ENCODE measurements around the gene FGF19. TPM values are rescaled to one million over a fixed set of nuclear protein-coding genes. Genes with fewer than 3 reads are reported as not detected.

FGF19 gene
- total RNA-seq, 1 experiment from 2014 or later, result 7.4 TPM

DNA sequence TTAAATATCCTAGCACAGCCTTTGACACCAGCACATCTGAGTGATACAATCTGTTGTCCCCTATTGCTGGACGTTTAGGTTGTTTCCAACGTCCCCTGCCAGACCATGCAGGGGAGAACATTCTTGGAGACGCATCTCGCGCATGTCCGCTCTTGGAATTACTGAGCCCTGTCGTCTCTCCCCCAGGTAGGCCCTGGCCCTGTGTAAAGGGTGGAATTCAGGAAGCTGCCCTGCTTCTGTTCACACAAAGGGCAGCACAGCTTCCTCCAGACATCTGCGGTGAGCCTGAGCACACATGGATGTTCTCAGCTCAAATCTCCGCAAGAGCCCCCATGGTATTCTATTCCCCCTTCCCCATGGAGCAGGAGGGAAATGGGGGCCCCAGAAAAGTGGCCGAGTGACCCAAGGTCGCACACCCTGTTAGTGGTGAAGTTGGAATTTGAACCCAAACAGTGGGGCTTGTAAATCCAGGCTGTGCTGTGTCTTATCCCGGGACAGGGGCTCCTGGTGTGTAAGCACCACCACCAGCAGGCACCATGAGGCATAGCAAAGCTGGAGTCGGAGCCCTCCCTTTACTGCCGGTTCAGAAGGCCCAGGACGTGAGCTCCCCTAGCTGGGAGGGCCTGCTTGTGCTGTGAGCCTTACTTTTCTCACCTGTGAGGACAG, 5.0 kb upstream of the FGF19 start:
- H2BK120ac ChIP-seq (ENCODE audit: low read depth, low read length, poor library complexity, severe bottlenecking), result no peak overlapping the region
- no peak overlapping the region for H2AK5ac ChIP-seq (ENCODE audit: insufficient read length, low read length)
- H2BK15ac ChIP-seq (ENCODE audit: low read depth, low read length), result no peak overlapping the region
- H2BK20ac ChIP-seq (ENCODE audit: low read depth, low read length, poor library complexity, severe bottlenecking), result no peak overlapping the region
- H3K4me1 ChIP-seq (ENCODE audit: insufficient read depth, low read length), result peaks cover 3% of the 10 kb centered on the region; the same call in 1 of the 2 replicates
- no peak overlapping the region for H3K18ac ChIP-seq (ENCODE audit: insufficient read length, low read depth, low read length)
- H3K4me2 ChIP-seq (ENCODE audit: insufficient read depth, insufficient read length, low read length), result no peak overlapping the region
- no peak overlapping the region for H4K5ac ChIP-seq (ENCODE audit: insufficient read length, low read depth, low read length)
- no peak overlapping the region for H3K23ac ChIP-seq (ENCODE audit: insufficient read length, low read depth, low read length)
- H3K4ac ChIP-seq (ENCODE audit: low read depth, low read length), result no peak overlapping the region
- no peak overlapping the region for H4K8ac ChIP-seq (replicated peaks; ENCODE audit: insufficient read length, low read depth, low read length)
- peak overlapping the region; percentile 35 for H2BK5ac ChIP-seq (ENCODE audit: insufficient read length, low read length)
- peaks cover 33 to 51% of the 10 kb centered on the region in 2 experiments for H3K4me1 Mint-ChIP-seq
- H3K27me3 Mint-ChIP-seq (ENCODE audit: low read depth), result peaks cover 30% of the 10 kb centered on the region
- H4K91ac ChIP-seq (ENCODE audit: insufficient read length, low read depth, low read length), result no peak overlapping the region
- H3K36me3 Mint-ChIP-seq (ENCODE audit: insufficient read depth in 1 of 3, low read depth in 3 of 3), result no peaks in the 10 kb centered on the region
- no peak overlapping the region; a peak in 1 of 7 replicates for H3K27ac Mint-ChIP-seq
- H3K79me1 ChIP-seq (ENCODE audit: insufficient read depth, low read depth, low read length, poor library complexity, severe bottlenecking), result no peaks in the 10 kb centered on the region
- TF ChIP-seq, protein P1, sequence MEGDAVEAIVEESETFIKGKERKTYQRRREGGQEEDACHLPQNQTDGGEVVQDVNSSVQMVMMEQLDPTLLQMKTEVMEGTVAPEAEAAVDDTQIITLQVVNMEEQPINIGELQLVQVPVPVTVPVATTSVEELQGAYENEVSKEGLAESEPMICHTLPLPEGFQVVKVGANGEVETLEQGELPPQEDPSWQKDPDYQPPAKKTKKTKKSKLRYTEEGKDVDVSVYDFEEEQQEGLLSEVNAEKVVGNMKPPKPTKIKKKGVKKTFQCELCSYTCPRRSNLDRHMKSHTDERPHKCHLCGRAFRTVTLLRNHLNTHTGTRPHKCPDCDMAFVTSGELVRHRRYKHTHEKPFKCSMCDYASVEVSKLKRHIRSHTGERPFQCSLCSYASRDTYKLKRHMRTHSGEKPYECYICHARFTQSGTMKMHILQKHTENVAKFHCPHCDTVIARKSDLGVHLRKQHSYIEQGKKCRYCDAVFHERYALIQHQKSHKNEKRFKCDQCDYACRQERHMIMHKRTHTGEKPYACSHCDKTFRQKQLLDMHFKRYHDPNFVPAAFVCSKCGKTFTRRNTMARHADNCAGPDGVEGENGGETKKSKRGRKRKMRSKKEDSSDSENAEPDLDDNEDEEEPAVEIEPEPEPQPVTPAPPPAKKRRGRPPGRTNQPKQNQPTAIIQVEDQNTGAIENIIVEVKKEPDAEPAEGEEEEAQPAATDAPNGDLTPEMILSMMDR (conservative IDR thresholded peaks at IDR 0.05), result peak; percentile 31; the same call in 2 of the 3 replicates
- no peaks in the 10 kb centered on the region for H3K79me2 ChIP-seq (ENCODE audit: insufficient read depth, low read length)
- peaks cover 8% of the 10 kb centered on the region for H3K23me2 ChIP-seq (ENCODE audit: insufficient read length, low read depth, low read length, poor library complexity, severe bottlenecking)
- WGBS (ENCODE audit: extremely low coverage, insufficient read length, low lambda C conversion rate), result no CpG with 5 or more reads among the region's 15 CpGs
- no peaks in the 10 kb centered on the region for H3K9me3 ChIP-seq (ENCODE audit: control insufficient read depth, low read depth, low read length)
- H2BK12ac ChIP-seq (ENCODE audit: insufficient read length, low read depth, low read length), result no peak overlapping the region
- no peak overlapping the region for H3K4me3 Mint-ChIP-seq
- H3K14ac ChIP-seq (ENCODE audit: insufficient read depth, low read length), result no peak overlapping the region
- H3K27ac ChIP-seq (ENCODE audit: insufficient read length, low read depth, low read length), result no peak overlapping the region
- peaks cover 2% of the 10 kb centered on the region for H4K20me1 ChIP-seq (ENCODE audit: control insufficient read depth, insufficient read depth, insufficient read length)
- peak; percentile 75 for DNase-seq
- H3K9me3 Mint-ChIP-seq, result no peaks in the 10 kb centered on the region
- no peak overlapping the region for H3T11ph ChIP-seq (ENCODE audit: low read length)
- H2AFZ ChIP-seq (ENCODE audit: low read length), result no peak overlapping the region
- H3K56ac ChIP-seq (ENCODE audit: insufficient read length, low read depth, low read length), result no peak overlapping the region
- no peak overlapping the region for H3K9ac ChIP-seq (ENCODE audit: extremely low read depth, insufficient read length, low read length)
- H3K27me3 ChIP-seq (ENCODE audit: insufficient read depth, low read length), result peaks cover 2% of the 10 kb centered on the region; the same call in 1 of the 2 replicates
